Right lobe of liver (tissue), 4 donors: ENCODE measurements around the gene SH3RF3.

Experiments
- POLR2A ChIP-seq: fragments of 450-650 bp; IDR thresholded peaks from one replicate; pipeline ENCODE4 v1.6.1; 2017; ENCODE audit warnings: antibody characterized with exemption, mild to moderate bottlenecking
- TF ChIP-seq, protein P1 (sequence below), 4 donors: fragments of 200-600 bp in 3 of 4; fragments of 450-650 bp in 1 of 4; IDR thresholded peaks; one replicate each; pipeline versions ENCODE4 v1.5.1 to v1.8.0; 2016 to 2022; ENCODE audit warnings: antibody characterized with exemption in 4 of 4, mild to moderate bottlenecking in 2 of 4
- donor health status: DM: no; HTN: no; CAD: no.
- donor health status: DM: no; HTN: no; CAD: no.
- donor health status: DM: no; HTN: yes; CAD: no.

DNA sequence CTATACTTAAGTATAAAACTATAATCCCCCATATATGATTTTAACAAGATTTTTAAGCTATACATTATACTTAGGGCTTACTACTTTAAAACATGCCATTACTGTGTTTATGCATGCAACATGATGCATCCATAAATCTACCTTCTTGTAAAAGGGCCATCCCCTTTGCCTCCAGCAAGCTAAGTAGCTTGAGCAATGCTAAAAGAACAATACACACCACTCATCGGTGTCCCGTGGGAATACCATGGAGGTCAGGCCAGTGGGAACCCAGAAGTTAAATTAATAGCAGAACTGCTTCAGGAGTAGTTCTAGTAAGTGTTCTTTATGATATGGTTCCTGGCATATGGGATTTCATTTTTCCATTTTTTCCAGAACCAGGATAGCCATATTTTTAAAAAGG is 37.8 kb downstream of the SH3RF3 start:
- TF ChIP-seq, protein P1, sequence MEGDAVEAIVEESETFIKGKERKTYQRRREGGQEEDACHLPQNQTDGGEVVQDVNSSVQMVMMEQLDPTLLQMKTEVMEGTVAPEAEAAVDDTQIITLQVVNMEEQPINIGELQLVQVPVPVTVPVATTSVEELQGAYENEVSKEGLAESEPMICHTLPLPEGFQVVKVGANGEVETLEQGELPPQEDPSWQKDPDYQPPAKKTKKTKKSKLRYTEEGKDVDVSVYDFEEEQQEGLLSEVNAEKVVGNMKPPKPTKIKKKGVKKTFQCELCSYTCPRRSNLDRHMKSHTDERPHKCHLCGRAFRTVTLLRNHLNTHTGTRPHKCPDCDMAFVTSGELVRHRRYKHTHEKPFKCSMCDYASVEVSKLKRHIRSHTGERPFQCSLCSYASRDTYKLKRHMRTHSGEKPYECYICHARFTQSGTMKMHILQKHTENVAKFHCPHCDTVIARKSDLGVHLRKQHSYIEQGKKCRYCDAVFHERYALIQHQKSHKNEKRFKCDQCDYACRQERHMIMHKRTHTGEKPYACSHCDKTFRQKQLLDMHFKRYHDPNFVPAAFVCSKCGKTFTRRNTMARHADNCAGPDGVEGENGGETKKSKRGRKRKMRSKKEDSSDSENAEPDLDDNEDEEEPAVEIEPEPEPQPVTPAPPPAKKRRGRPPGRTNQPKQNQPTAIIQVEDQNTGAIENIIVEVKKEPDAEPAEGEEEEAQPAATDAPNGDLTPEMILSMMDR (IDR thresholded peaks at IDR 0.05) = no peak
- TF ChIP-seq POLR2A = no peak
